ENCODE data around the gene FOXD3.

DNA sequence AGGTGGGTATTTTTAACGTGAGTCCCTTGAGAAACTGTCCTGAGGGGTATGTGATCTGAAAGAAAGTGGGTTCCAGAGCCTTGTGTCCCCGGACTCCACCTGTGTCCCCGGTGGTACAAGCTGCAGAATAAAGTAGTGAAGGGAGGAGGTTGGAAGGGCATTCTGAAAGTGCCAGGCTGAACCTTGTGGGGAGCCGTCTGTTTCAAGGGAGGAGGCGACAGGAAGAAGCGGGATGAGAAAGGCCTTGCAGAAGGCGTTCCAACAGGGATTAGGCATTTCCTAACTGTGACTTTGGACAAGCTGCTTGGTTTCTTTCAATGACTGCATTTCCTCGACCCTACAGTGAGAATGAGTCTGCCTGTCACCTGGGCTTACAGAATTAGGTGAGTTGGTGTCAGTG, 5.8 kb downstream of the FOXD3 start:
- TF ChIP-seq, protein P1, sequence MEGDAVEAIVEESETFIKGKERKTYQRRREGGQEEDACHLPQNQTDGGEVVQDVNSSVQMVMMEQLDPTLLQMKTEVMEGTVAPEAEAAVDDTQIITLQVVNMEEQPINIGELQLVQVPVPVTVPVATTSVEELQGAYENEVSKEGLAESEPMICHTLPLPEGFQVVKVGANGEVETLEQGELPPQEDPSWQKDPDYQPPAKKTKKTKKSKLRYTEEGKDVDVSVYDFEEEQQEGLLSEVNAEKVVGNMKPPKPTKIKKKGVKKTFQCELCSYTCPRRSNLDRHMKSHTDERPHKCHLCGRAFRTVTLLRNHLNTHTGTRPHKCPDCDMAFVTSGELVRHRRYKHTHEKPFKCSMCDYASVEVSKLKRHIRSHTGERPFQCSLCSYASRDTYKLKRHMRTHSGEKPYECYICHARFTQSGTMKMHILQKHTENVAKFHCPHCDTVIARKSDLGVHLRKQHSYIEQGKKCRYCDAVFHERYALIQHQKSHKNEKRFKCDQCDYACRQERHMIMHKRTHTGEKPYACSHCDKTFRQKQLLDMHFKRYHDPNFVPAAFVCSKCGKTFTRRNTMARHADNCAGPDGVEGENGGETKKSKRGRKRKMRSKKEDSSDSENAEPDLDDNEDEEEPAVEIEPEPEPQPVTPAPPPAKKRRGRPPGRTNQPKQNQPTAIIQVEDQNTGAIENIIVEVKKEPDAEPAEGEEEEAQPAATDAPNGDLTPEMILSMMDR (IDR thresholded peaks at IDR 0.05; ENCODE audit: low read depth, low read length): no peak
- TF ChIP-seq POLR2A (IDR thresholded peaks at IDR 0.05; ENCODE audit: extremely low read depth, insufficient read length) (no peak), MYC (IDR thresholded peaks at IDR 0.05; ENCODE audit: low read depth, low read length) (no peak)
- TF ChIP-seq, protein P2, sequence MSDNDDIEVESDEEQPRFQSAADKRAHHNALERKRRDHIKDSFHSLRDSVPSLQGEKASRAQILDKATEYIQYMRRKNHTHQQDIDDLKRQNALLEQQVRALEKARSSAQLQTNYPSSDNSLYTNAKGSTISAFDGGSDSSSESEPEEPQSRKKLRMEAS (IDR thresholded peaks at IDR 0.05; ENCODE audit: low read depth, low read length): no peak
